Astrocyte (in vitro differentiated cells and primary cell): ENCODE results near the gene ACAP3. TPM values are rescaled to one million over a fixed set of nuclear protein-coding genes. Genes with fewer than 3 reads are reported as not detected.

Experiments
- DNase-seq: peaks from one replicate; pipeline ENCODE4 v3.0.0-alpha.2; 2010; ENCODE audit warnings: low read depth
- FAIRE-seq: peaks from 2 replicates; lab custom pipeline; 2011; peaks lifted over from hg19 to GRCh38; lab: Jason Lieb, UNC
- H2AFZ ChIP-seq: 2 replicates; pipeline ENCODE4 v1.6.0; 2012; ENCODE audit warnings: low read depth, low read length, inconsistent platforms
- H3K27ac ChIP-seq: 2 replicates; pipeline ENCODE4 v1.5.1; 2011; ENCODE audit warnings: low read depth, low read length, inconsistent platforms
- H3K27me3 ChIP-seq: 2 replicates; pipeline ENCODE4 v1.6.0; 2011; ENCODE audit warnings: low read length, inconsistent platforms; ENCODE audit not compliant: insufficient read depth
- H3K36me3 ChIP-seq: 2 replicates; pipeline ENCODE4 v1.5.1; 2011; ENCODE audit warnings: low read length, inconsistent platforms; ENCODE audit not compliant: insufficient read depth
- H3K4me1 ChIP-seq: 2 replicates; pipeline ENCODE4 v1.5.1; 2011; ENCODE audit warnings: low read length, inconsistent platforms; ENCODE audit not compliant: insufficient read depth
- H3K4me2 ChIP-seq: 2 replicates; pipeline ENCODE4 v1.6.0; 2012; ENCODE audit warnings: low read length, inconsistent platforms
- H3K4me3 ChIP-seq: 2 replicates; pipeline ENCODE4 v1.5.1; 2011; ENCODE audit warnings: low read depth, mild to moderate bottlenecking, low read length, inconsistent platforms; ENCODE audit not compliant: insufficient read depth
- H3K79me2 ChIP-seq: 2 replicates; pipeline ENCODE4 v1.6.0; 2012; ENCODE audit warnings: mild to moderate bottlenecking, low read length, inconsistent platforms; ENCODE audit not compliant: insufficient read depth
- H3K9ac ChIP-seq: 2 replicates; pipeline ENCODE4 v1.6.0; 2012; ENCODE audit warnings: mild to moderate bottlenecking, low read length, inconsistent platforms
- H3K9me3 ChIP-seq: 2 replicates; pipeline ENCODE4 v1.5.1; 2012; ENCODE audit warnings: low read depth, mild to moderate bottlenecking, low read length, inconsistent platforms; ENCODE audit not compliant: insufficient read depth
- H4K20me1 ChIP-seq: 2 replicates; pipeline ENCODE4 v1.6.0; 2012; ENCODE audit warnings: low read length, inconsistent platforms; ENCODE audit not compliant: insufficient read depth
- H3K27ac Mint-ChIP-seq: one replicate; pipeline ENCODE4 v1.8.0; 2021; ENCODE audit warnings: mild to moderate bottlenecking, mixed read lengths; ENCODE audit not compliant: unreplicated experiment
- H3K27me3 Mint-ChIP-seq: one replicate; pipeline ENCODE4 v1.8.0; 2021; ENCODE audit warnings: low read depth, mixed read lengths; ENCODE audit not compliant: unreplicated experiment
- H3K36me3 Mint-ChIP-seq: one replicate; pipeline ENCODE4 v1.8.0; 2021; ENCODE audit warnings: low read depth, mixed read lengths; ENCODE audit not compliant: unreplicated experiment
- H3K4me1 Mint-ChIP-seq: one replicate; pipeline ENCODE4 v1.8.0; 2021; ENCODE audit warnings: low read depth, mixed read lengths; ENCODE audit not compliant: unreplicated experiment
- H3K4me3 Mint-ChIP-seq: one replicate; pipeline ENCODE4 v1.8.0; 2021; ENCODE audit warnings: mild to moderate bottlenecking, moderate library complexity, mixed read lengths; ENCODE audit not compliant: unreplicated experiment
- H3K9me3 Mint-ChIP-seq: one replicate; pipeline ENCODE4 v1.8.0; 2021; ENCODE audit warnings: mild to moderate bottlenecking, mixed read lengths; ENCODE audit not compliant: unreplicated experiment
- CTCF ChIP-seq: IDR thresholded peaks from 2 replicates; pipeline ENCODE4 v1.5.1; 2011; ENCODE audit warnings: low read depth, mild to moderate bottlenecking, inconsistent platforms, low read length, moderate library complexity; ENCODE audit not compliant: insufficient read depth
- EZH2 ChIP-seq: IDR thresholded peaks from 2 replicates; pipeline ENCODE4 v1.6.1; 2012; ENCODE audit warnings: mild to moderate bottlenecking, low read length, inconsistent platforms; ENCODE audit not compliant: insufficient read depth
- total RNA-seq: library from RNA; stranded (reverse); gene quantifications from 2 replicates; pipeline ENCODE4 v1.2.1, GENCODE V29; 2021

The ACAP3 gene
- total RNA-seq, 1 donor from 2014 or later = 64.0 TPM

DNA sequence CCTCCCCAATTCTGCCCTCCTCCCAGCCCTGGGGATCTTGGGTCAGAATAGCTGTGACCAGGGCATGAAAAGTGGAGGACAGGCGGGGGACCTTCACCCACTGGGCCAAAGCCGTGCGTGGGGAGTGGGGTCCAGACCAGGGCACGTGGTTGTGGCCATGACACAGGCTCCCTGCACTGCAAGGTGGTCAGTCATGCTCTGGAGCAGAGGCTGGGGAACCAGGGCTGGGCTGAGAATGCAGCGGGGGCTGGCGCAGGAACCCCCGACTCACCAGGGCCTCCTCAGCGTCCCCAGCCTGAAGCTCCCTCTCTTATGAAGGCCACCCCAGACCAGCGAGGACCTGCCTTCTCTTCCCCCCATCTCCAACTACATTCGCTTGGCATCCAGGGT, 38.8 kb upstream of the ACAP3 start:
- Histone ChIP-seq H3K9me3 (no peaks in the 10 kb centered on the region), H3K36me3 (no peaks in the 10 kb centered on the region), H3K79me2 (peaks cover 68% of the 10 kb centered on the region), H3K4me1 (peaks cover 47% of the 10 kb centered on the region), H3K27ac (no peak overlapping the region), H2AFZ (no peak overlapping the region), H3K4me3 (no peak overlapping the region), H3K9ac (no peak overlapping the region), H3K4me2 (peak overlapping the region; percentile 99), H3K27me3 (no peaks in the 10 kb centered on the region), H4K20me1 (peaks cover 69% of the 10 kb centered on the region)
- Mint-ChIP-seq H3K27me3 (no peaks in the 10 kb centered on the region), H3K9me3 (no peaks in the 10 kb centered on the region), H3K4me3 (peak overlapping the region; percentile 87), H3K27ac (no peak overlapping the region), H3K4me1 (peaks cover 10% of the 10 kb centered on the region), H3K36me3 (no peaks in the 10 kb centered on the region)
- TF ChIP-seq EZH2 (no peak), CTCF (no peak)
- no peak for FAIRE-seq
- no peak for DNase-seq

- Mint-ChIP-seq H3K4me1 (peaks cover 10% of the 10 kb centered on the region), H3K27me3 (no peaks in the 10 kb centered on the region), H3K36me3 (no peaks in the 10 kb centered on the region), H3K4me3 (no peak overlapping the region), H3K9me3 (no peaks in the 10 kb centered on the region), H3K27ac (no peak overlapping the region)
- Histone ChIP-seq H3K27me3 (no peaks in the 10 kb centered on the region), H2AFZ (no peak overlapping the region), H3K79me2 (peaks cover 74% of the 10 kb centered on the region), H3K4me2 (peak overlapping the region; percentile 99), H3K9me3 (no peaks in the 10 kb centered on the region), H4K20me1 (peaks cover 73% of the 10 kb centered on the region), H3K27ac (peak overlapping the region; percentile 12), H3K36me3 (peaks cover 4% of the 10 kb centered on the region), H3K9ac (peak overlapping the region; percentile 36), H3K4me3 (no peak overlapping the region), H3K4me1 (peaks cover 46% of the 10 kb centered on the region)
- no peak for FAIRE-seq
- no peak for DNase-seq
- TF ChIP-seq EZH2 (no peak), CTCF (no peak)
Measured at GRCh38 chr1:1345860-1346500, 38.2 kb upstream of the ACAP3 start.

DNA sequence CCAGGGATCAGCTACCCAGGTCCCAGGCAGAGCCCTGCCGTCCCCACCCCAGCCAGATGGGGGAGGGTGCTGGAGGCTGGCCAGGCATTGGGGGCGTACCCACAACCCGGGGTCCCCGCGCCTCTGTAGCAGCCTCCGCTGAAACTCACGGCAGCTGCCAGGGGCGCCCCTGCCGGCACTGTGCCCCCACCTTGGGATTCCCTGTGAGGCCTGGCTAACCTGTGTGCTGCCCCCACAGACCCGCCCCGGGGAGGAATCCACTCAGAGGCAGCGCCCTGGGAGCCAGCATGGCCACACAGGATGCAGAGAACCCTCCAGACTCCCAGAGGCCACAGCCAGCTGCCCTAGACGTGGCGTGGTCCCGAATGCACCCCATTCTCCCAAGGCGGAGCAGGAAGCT, 37.7 kb upstream of the ACAP3 start:
- Histone ChIP-seq H3K36me3 (peaks cover 8% of the 10 kb centered on the region), H2AFZ (no peak overlapping the region), H3K9me3 (no peaks in the 10 kb centered on the region), H3K27ac (peak overlapping the region; percentile 20), H3K4me2 (peak overlapping the region; percentile 99), H4K20me1 (peaks cover 79% of the 10 kb centered on the region), H3K79me2 (peaks cover 79% of the 10 kb centered on the region), H3K4me1 (peaks cover 46% of the 10 kb centered on the region), H3K9ac (peak overlapping the region; percentile 36), H3K4me3 (no peak overlapping the region), H3K27me3 (no peaks in the 10 kb centered on the region)
- Mint-ChIP-seq H3K27me3 (no peaks in the 10 kb centered on the region), H3K9me3 (no peaks in the 10 kb centered on the region), H3K4me3 (no peak overlapping the region), H3K27ac (no peak overlapping the region), H3K36me3 (no peaks in the 10 kb centered on the region), H3K4me1 (peaks cover 12% of the 10 kb centered on the region)
- no peak for FAIRE-seq
- no peak for DNase-seq
- no peak for TF ChIP-seq CTCF
- no peak for TF ChIP-seq EZH2
